ENCODE measurements around the gene ARFGEF2. TPM values are rescaled to one million over a fixed set of nuclear protein-coding genes. Genes with fewer than 3 reads are reported as not detected.

The ARFGEF2 gene
- total RNA-seq, 3 donors from 2014 or later: 46.2 to 73.8 (median 68.0) TPM

DNA sequence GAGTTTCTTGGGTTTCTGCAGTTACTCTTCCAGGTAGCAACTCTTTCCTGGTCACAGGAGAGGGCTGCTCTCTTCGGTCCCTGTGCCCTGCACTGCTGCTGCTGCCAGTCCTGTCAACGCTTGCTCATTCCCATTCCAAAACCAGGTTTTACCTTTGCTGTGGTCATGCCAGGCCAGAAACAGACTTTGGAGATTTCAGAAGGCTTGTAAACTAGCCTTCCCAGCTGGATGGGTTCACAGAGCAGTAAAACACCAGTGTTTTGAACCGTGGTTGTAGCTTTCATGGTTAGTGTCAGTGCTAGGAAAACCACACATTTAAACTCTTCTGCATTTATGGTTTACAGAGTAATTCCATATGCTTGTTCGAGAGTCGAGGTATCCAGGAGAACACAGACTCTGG is 16.2 kb downstream of the ARFGEF2 start:
- TF ChIP-seq, protein P1, sequence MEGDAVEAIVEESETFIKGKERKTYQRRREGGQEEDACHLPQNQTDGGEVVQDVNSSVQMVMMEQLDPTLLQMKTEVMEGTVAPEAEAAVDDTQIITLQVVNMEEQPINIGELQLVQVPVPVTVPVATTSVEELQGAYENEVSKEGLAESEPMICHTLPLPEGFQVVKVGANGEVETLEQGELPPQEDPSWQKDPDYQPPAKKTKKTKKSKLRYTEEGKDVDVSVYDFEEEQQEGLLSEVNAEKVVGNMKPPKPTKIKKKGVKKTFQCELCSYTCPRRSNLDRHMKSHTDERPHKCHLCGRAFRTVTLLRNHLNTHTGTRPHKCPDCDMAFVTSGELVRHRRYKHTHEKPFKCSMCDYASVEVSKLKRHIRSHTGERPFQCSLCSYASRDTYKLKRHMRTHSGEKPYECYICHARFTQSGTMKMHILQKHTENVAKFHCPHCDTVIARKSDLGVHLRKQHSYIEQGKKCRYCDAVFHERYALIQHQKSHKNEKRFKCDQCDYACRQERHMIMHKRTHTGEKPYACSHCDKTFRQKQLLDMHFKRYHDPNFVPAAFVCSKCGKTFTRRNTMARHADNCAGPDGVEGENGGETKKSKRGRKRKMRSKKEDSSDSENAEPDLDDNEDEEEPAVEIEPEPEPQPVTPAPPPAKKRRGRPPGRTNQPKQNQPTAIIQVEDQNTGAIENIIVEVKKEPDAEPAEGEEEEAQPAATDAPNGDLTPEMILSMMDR (IDR thresholded peaks at IDR 0.05): no peak
- H3K36me3 ChIP-seq (ENCODE audit: low read depth): no peaks in the 10 kb centered on the region
- H3K4me3 ChIP-seq: no peak overlapping the region
- peaks cover 39% of the 10 kb centered on the region for H3K4me1 ChIP-seq (ENCODE audit: low read depth)
- H3K9me3 ChIP-seq: no peaks in the 10 kb centered on the region
- no peak for DNase-seq
- intact Hi-C loops (cut with DNase I, micrococcal nuclease): no loop called here
- peak; percentile 9 for ATAC-seq

DNA sequence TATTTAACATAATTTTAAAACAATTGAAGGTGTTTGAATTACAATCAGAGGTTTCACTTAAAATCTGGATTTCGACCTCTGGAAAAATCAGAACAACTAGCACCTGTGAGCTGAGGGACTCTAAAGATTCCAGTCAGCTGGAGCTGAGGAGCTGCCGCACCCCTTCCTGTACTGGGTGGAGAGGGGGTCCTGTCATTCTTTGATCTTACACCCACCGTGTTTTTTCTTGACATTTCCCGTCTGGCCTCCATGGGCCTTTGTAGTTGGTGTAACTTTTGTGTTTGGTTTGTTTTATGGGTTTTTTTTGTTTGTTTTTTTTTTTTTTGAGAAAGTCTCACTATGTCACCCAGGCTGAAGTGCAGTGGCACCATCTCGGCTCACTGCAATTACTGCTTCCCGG is 17.2 kb downstream of the ARFGEF2 start:
- DNase-seq (no peak), ATAC-seq (no peak)
- peaks cover 31% of the 10 kb centered on the region for H3K4me1 ChIP-seq (ENCODE audit: low read depth)
- intact Hi-C loops (cut with DNase I, micrococcal nuclease): no loop called here
- H3K9me3 ChIP-seq: no peaks in the 10 kb centered on the region
- no peak overlapping the region for H3K4me3 ChIP-seq
- no peaks in the 10 kb centered on the region for H3K36me3 ChIP-seq (ENCODE audit: low read depth)
- TF ChIP-seq, protein P1 (IDR thresholded peaks at IDR 0.05): no peak

DNA sequence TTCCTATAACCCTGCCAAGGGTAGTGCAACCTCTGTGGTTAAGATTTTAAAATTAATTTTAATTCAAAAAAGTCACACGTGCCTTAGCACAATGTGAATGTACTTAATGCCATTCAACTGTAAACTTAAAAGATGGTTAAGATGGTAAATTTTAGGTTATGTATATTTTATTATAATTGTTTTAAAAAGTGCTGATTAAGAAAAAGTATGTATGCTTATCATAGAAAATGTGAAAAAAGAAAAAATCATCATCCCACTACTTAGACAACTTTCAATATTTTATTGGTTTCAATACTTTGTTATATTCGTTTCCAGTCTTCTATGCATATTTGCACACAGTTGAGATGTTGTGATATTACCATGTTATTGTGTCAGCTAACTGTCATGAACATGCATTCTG is 18.7 kb downstream of the ARFGEF2 start:
- TF ChIP-seq, protein P1 (IDR thresholded peaks at IDR 0.05): no peak
- H3K36me3 ChIP-seq (ENCODE audit: low read depth): no peaks in the 10 kb centered on the region
- H3K4me3 ChIP-seq: no peak overlapping the region
- no peak for ATAC-seq
- no peaks in the 10 kb centered on the region for H3K9me3 ChIP-seq
- H3K4me1 ChIP-seq (ENCODE audit: low read depth): peaks cover 19% of the 10 kb centered on the region
- DNase-seq: no peak
- intact Hi-C loops (cut with DNase I, micrococcal nuclease): no loop called here

DNA sequence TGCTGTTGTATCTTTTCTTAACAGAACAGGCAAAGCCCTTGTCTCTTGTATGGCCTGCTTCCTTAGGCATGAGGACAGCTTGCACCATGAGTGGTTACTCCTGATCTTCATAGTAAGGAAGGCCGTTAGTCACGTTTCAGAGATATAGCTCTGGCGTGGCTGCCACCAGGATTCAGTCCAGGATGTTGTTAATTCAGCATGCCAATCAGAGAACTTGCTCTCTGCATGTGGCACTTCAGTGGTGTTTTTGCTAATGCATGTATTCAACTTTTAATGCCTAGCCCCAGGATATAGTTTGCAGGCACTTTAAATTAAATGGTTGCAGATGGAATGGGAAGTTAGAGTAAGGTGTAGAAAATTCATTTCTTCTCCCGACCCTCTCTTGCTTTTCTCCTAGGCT is 20.0 kb downstream of the ARFGEF2 start:
- TF ChIP-seq, protein P1 (IDR thresholded peaks at IDR 0.05): no peak
- H3K4me3 ChIP-seq: no peak overlapping the region
- no peaks in the 10 kb centered on the region for H3K9me3 ChIP-seq
- H3K36me3 ChIP-seq (ENCODE audit: low read depth): no peaks in the 10 kb centered on the region
- no peak for ATAC-seq
- peaks cover 27% of the 10 kb centered on the region for H3K4me1 ChIP-seq (ENCODE audit: low read depth)
- intact Hi-C loops (cut with DNase I, micrococcal nuclease): no loop called here
- DNase-seq: no peak

DNA sequence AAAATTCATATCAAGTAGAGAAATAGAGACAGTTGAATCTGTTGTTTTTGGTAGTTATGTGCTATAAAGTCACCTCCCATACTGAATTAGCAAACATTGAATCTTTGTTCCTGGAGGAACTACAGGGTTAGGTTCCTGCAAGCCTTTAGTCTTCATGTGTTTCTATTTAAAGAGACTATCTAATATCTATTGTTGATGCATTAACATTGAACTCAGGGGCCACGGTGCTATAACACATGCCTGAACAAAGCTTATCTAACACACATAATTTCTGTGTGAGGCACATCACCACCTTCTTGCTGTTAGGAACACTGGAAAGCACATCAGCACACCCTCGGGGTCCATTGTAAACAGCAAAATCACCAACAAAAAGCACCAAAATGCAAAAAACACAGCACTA is 21.2 kb downstream of the ARFGEF2 start:
- TF ChIP-seq, protein P1 (IDR thresholded peaks at IDR 0.05): no peak
- H3K36me3 ChIP-seq (ENCODE audit: low read depth): no peaks in the 10 kb centered on the region
- intact Hi-C loops (cut with DNase I, micrococcal nuclease): no loop called here

DNA sequence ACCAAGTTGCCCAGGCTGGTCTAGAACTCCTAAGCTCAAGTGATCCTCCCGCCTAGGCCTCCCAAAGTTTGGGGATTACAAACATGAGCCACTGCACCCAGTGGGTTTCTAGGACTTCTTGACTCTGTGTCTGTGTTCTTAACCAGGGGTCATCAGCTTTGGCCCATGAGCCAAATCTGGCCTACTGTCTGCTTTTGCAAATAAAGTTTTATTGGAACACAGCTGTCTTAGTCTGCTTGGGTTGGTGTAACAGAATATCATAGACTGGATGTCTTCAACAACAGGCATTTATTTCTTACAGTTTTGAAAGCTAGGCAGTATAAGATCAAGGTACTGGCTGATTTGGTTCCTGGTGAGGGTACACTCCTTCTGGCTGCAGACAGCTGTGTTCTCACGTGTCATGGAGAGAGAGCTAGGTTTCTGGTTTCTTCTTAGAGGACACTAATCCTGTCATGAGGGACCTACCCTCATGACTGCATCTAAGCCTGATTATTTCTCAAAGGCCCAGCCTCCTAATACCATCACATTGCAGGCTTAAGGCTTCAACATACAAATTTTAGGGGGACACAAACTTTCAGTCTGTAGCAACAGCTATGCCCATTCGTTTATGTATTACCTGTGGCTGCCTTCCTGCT is 23.3 kb downstream of the ARFGEF2 start:
- no peaks in the 10 kb centered on the region for H3K36me3 ChIP-seq (ENCODE audit: low read depth)
- H3K4me1 ChIP-seq (ENCODE audit: low read depth): peaks cover 25% of the 10 kb centered on the region
- DNase-seq (no peak), ATAC-seq (no peak)
- no peak overlapping the region for H3K4me3 ChIP-seq
- intact Hi-C loops (cut with DNase I, micrococcal nuclease): no loop called here
- H3K9me3 ChIP-seq: no peaks in the 10 kb centered on the region
- TF ChIP-seq, protein P1 (IDR thresholded peaks at IDR 0.05): no peak

More for the DNA sequence above, 21.2 kb downstream of the ARFGEF2 start:
- ATAC-seq (no peak), DNase-seq (no peak)
- H3K4me3 ChIP-seq: no peak overlapping the region
- H3K4me1 ChIP-seq (ENCODE audit: low read depth): peaks cover 19% of the 10 kb centered on the region
- no peaks in the 10 kb centered on the region for H3K9me3 ChIP-seq
